Stimulated activated CD8-positive, alpha-beta memory T cell treated with anti-CD3 and anti-CD28 coated beads, Interleukin-12 subunit alpha, Interleukin-12 subunit beta, amount 100 ng/mL, for 24 hours (primary cell): ENCODE data around the gene NIPBL.
"Not testable (repeated sequence)": the region's sequence is repeated elsewhere in the genome, so short reads cannot be mapped to it uniquely, and the experiment has no call there.

Experiments used
- DNase-seq: peaks from one replicate; pipeline ENCODE4 v3.0.0-alpha.2; 2020; ENCODE audit errors: extremely low read depth

Gene NIPBL

GRCh38 chr5:36879274-36880033, 2.9 kb downstream of the NIPBL start:
- no peak for DNase-seq

- DNase-seq: no peak
Measured at GRCh38 chr5:36880761-36881160, 4.2 kb downstream of the NIPBL start.

- no peak for DNase-seq
Measured at GRCh38 chr5:36881304-36881703, 4.7 kb downstream of the NIPBL start.

GRCh38 chr5:36881807-36882206, 5.2 kb downstream of the NIPBL start:
- no peak for DNase-seq

GRCh38 chr5:36882250-36882649, 5.7 kb downstream of the NIPBL start:
- no peak for DNase-seq

- no peak for DNase-seq
Measured at GRCh38 chr5:36883894-36884462, 7.4 kb downstream of the NIPBL start.

- DNase-seq: no peak
Measured at GRCh38 chr5:36885149-36885548, 8.6 kb downstream of the NIPBL start.

- no peak for DNase-seq
Measured at GRCh38 chr5:36885566-36886485, 9.3 kb downstream of the NIPBL start.

GRCh38 chr5:36886791-36887190, 10.2 kb downstream of the NIPBL start:
- no peak for DNase-seq

GRCh38 chr5:36887532-36887931, 11.0 kb downstream of the NIPBL start:
- DNase-seq: no peak

GRCh38 chr5:36888303-36888702, 11.7 kb downstream of the NIPBL start:
- DNase-seq: no peak

- no peak for DNase-seq
Measured at GRCh38 chr5:36889264-36889663, 12.7 kb downstream of the NIPBL start.

GRCh38 chr5:36891266-36891665, 14.7 kb downstream of the NIPBL start:
- no peak for DNase-seq

- not testable (repeated sequence) for DNase-seq
Measured at GRCh38 chr5:36892085-36892830, 15.7 kb downstream of the NIPBL start.

- no peak for DNase-seq
Measured at GRCh38 chr5:36894954-36895353, 18.4 kb downstream of the NIPBL start.

- no peak for DNase-seq
Measured at GRCh38 chr5:36896476-36896875, 19.9 kb downstream of the NIPBL start.

GRCh38 chr5:36897616-36898015, 21.0 kb downstream of the NIPBL start:
- DNase-seq: no peak

GRCh38 chr5:36899860-36900259, 23.3 kb downstream of the NIPBL start:
- no peak for DNase-seq

- no peak for DNase-seq
Measured at GRCh38 chr5:36900283-36900682, 23.7 kb downstream of the NIPBL start.

- DNase-seq: not testable (repeated sequence)
Measured at GRCh38 chr5:36901077-36901476, 24.5 kb downstream of the NIPBL start.

GRCh38 chr5:36901856-36902255, 25.3 kb downstream of the NIPBL start:
- DNase-seq: no peak

- no peak for DNase-seq
Measured at GRCh38 chr5:36902353-36902752, 25.8 kb downstream of the NIPBL start.
